DMS 273 treated with DMSO at 0.1 percent for 48 hours (cell line): ENCODE data around the gene LHFPL2.

Experiments used
- DNase-seq: peaks from one replicate; lab custom pipeline; 2025; lab: John Stamatoyannopoulos, UW

Gene LHFPL2

DNA sequence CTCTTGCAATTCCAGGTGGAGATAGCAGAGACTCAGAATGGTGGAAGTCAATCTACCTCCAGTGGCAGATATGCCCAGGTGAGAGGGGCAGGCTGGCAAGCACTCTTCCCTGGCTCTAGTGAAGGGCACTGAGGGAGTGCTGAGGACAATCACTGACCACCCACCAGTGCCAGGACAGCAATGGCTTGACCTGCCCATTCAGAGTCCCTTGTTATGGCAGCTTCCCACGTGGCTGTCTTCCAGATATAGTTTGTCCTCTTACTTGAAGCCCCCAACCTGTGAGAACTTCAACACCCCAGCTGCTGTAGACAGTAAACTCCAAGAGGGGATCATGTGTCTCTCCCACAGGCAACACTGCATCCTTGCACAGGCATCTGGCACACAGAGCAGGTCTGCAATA lies 104.7 kb downstream of the LHFPL2 start:
- DNase-seq, result no peak

DNA sequence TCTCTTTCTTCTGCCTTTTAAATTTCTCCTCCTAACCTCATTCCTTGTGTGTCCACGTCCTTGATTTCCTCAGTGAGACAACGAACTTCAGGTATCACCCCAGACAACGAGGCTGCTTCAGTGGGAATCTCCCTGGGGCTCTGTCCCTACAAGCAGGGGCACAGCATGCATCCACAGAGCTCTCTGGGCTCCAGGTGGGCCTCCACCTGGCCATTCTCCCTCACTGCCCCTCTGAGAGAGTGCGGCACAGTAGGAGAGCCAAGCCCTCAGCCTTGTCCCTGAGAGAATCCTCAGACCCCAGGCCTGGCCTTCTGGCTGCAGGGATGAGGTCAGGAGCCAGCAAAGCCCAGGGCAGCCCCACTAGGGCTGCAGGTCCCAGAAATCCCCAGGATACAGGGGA lies 105.3 kb downstream of the LHFPL2 start:
- DNase-seq, result no peak

DNA sequence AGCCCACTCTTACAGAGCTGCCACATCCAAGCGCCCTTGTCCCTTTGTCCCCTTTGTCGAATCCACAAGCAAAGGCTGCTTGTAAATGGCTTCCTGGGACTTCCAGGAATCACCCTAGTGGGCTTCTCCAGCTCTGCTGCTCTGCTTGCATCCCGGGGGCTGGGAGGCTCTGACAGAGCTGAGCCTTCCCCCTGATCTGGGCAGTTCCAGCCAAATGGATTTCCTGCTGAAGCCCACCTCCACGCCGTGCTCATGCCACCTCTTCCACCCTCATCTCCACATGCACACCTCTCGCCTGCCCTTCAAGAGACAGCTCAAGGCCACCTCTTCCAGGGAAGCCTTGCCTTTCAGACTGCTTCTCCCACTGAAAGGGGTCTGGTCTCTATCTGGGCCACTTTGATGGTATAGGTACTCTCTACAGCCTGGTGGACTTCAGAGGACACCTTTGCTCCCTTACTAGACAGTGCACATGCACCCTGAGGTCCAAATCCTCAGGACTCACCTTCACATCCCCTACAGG lies 106.2 kb downstream of the LHFPL2 start:
- DNase-seq, result no peak

DNA sequence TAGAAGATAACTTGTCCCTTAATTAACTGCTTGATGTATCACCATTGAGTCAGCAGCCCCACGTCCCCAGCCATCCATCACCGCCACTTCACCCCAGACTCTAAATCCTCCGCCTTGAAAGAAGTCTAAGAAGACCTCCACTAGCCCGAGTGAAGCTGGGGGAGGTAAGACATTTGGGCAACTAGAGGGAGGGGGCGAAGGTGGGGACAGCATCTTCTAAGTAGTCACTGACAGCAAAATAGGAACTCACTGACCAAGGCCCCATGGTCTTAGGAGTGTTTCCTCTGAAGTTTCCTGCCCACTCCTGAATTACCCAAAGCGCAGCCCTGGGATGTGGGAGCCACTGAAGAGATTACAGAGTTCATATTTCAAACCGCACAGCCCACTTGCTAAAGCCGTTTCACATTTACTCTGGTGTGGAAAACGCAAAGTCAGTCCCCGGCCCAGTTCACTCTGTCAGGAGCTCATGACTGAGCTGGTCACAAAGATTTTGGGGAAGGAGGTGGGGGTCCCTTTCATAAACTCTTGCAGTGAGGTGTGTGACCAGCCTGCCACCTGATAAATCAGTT lies 107.4 kb downstream of the LHFPL2 start:
- DNase-seq, result no peak

DNA sequence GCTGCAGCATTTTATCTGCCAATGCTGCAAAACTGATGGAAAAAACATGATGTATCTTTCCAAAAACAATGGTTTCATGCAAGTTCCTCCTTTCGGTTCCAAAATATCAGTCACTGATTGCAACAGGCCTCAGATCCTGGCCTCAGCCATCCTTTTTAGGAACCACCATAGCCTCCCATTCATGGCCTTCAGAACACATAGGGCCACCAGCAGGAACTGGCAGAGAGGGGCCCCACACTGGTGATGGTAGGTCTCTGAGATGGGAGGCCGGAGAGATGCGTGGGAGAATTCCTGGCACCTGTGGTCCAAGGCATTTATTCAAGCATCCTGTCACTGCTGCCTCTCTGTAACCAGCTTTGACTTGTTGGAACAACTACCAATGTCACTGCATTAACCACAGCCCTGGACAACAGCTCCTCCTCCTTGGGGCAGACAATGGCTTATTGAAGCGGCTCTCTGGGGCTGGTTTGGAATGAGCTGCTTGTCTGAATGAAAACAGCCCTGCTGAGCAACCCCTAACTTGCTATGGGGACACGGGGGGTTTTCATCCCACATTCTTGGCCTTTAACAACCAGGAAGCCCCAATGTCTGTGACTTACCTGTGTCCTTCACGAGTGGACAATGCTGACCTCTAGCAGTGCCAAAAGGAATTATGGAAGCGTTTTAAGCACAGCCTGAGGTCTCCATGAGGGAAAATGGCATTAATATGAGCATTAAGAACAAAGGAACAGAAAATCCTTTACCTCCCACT lies 108.1 kb downstream of the LHFPL2 start:
- DNase-seq, result no peak

DNA sequence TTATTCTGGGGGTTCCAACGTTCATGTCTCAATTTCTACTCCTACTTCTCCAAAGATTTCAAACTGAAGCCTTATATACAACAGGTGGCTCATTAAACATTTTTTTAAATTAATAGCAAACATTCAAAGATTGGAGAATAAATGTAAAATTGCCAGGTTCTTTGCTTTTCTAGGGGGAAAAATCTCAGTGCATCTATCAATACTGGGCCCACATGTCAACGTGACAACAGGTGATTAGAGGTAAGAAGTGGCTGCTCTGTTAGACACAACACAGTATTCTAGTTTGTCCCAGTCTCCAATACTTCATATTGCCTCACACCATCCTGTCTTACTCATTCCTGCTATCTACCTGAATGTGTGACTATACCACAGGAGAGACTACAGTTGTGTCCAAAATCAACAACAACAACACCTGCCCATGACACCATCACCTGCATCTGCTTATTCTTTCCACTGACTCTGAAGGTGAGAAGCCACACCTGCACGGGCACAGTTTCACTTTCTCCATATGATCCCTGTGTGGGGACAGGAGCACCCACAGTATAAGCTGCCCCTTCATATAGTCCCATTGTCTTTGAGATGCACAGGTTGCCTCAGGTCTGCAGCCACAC lies 110.2 kb downstream of the LHFPL2 start:
- no peak for DNase-seq

DNA sequence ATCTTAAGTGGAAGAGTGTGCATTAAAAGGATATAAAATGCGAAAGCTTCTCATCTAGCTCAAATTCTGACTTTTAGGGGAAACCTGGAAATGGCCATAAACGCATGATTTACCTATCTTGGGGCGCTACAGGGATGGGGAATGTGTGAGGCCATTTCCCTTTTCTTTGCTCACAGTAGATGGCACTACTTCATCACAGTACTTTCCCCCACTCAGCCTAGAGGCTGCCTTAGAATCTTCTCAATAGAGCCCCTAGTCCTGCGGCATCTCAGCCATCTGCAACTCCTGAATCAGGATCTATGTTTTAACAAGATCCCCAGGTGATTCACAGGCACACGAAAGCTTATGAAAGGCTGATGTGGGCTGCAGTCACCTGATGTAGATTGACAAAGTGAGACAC lies 110.8 kb downstream of the LHFPL2 start:
- peak; percentile 11 for DNase-seq

DNA sequence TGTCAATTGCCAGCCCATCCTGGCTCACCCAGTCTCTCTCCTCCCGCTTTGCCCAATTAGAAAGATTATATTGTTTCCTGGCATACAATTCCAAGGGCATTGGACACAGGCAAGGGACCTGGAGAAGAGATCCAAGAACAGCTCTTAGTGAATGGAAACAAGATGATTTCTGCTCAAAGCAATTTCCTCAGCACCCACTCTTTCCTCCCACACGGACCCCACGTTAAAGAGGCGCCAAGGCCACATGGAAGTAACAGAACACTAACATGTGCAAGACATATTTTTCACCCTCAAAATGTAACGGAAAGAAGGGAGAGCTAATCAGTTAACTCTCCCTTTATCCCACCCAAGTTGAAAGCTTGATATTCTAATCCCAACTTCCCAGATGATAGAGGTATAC lies 111.2 kb downstream of the LHFPL2 start:
- DNase-seq, result no peak

DNA sequence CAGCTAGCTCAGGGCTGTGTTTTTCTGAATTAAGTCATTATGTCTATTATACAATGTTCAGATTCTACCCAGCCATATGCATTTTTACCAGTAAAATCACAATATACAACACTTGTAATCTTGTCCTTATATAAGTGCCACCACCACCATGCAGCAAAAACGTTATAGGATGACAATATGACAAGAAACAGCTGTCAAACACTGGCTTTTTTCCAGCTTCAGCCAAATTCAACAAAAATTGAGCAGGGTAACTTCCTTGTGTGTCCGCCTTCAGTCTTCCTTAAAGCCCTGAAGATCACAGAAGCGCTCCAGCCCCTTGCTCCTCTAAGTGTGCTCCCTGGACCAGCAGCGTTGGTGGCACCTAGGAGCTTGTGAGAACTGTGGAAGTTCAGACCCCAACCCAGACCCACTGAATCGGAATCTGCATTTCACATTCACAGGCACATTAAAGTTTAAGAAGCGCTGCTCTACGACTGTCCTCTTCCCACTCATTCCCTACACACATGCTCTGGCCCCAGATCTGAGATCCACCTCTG lies 111.8 kb downstream of the LHFPL2 start:
- DNase-seq, result no peak

DNA sequence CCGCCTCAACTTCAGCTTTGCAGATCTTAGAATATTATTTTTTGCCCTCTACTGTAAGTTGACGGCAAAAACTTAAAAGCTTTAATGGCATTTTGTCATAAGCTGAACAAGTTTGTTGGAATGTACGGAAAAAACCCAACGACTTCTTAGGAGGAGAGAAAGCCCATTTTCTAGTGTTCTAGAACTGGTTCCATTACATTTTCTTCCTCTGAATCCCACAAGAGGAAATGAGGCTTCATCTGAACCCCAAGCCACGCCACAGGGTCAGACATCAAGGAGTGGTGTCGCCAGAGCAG lies 113.7 kb downstream of the LHFPL2 start:
- DNase-seq, result no peak

DNA sequence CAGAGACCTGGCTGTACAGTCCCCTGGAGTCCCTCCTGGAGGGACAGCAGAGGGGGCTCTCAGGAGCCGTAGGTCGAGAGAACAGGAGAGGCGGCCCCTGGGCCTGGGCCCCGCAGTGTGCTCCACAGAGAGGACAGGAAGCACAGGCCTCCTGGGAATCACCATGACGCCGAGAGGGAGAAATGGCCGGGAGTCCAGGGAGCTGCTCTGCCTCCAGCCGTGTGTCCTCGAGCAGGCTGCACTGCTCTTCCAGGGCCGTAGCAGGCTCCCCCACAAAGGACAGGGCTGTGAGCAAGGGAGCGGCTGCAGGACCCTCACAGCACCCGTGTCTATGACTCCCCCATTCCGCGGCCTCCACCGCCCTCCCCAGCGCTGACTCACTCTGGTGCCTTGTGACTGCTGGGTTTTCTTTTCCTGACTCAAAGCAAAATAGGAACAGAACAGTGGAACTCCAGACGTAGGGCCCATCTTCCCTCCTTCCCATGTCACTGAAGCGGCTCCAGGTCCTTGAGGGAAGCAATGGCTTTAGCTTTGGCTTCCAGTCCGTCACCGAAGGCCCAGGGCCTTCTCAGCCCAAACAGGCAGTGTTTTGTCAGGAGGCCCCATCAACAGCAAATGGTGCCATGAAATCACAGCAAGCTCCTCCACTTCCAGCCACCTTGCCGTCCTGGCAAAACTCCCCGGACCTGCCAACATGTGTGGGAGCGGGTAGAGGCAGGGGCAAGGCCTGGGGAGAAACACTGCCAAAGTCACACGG lies 114.2 kb downstream of the LHFPL2 start:
- DNase-seq, result no peak

DNA sequence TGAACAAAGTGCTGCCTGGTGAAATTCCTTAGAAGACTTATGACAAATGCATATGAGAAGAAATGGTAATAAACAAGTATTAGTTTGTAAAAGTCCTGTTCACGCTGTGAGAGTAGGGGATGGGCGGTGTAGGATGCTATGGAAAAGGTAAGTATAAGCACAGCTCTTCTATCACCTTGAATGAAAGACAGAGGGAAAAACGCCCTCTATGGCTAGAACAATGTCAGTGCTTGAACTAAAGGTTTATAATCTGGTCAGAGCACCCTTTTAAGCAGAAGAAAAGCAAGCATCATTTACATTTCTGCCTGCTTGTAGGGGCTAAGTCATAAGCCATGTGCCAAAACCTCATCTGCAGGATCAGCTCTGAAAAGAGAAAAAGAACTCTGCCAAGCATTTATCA lies 115.2 kb downstream of the LHFPL2 start:
- no peak for DNase-seq

DNA sequence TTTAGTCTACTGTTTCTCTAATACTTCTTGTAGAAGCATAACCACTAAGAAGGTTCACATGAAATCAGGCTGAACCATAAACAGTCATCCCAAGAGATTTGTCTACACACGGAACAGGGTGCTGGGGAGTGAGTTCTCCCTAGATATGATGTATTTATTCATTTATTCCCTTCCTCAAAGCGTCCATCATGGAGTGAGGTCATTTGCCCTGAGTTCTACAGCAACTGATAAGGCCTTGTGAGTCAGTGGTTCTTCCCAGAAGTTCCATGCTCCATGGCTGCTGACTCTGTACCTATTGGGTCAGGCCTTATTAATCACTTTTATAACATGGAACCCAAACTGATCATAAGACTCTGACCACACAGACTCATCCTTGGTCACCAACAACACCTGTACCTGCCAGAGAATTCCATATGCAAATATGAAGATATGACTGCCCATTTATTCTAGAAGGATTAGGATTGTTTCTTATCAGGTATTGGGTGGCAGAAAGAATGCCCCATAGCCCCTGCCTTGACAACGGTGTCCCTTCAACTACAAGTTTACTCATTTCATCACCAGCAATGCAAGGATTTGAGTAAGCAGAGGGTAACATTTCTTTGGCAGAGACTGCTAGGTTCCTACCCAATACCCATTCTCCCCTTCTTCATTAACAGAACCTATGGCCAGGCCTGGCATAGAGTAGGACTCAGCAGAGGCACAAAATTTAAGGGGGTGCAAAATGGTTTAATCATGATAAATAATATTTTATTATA lies 118.1 kb downstream of the LHFPL2 start:
- no peak for DNase-seq

DNA sequence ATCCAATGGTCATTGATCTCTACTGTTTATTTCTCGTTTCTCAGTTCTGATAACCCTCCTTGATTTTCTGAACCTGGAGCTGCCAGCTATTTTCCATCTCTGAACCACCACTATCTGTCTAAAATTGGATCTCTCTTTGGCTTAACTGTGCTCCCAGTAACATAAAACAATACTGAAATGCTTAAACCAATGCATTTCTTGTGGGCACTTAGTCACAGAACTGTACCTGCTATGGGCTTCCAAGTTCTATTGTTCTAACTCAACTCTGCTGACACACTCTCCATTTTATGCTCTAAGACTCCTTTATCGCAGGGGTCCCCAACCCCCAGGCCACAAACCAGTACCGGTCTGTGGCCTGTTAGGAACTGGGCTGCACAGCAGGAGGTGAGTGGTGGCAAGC lies 120.6 kb downstream of the LHFPL2 start:
- DNase-seq, result no peak

DNA sequence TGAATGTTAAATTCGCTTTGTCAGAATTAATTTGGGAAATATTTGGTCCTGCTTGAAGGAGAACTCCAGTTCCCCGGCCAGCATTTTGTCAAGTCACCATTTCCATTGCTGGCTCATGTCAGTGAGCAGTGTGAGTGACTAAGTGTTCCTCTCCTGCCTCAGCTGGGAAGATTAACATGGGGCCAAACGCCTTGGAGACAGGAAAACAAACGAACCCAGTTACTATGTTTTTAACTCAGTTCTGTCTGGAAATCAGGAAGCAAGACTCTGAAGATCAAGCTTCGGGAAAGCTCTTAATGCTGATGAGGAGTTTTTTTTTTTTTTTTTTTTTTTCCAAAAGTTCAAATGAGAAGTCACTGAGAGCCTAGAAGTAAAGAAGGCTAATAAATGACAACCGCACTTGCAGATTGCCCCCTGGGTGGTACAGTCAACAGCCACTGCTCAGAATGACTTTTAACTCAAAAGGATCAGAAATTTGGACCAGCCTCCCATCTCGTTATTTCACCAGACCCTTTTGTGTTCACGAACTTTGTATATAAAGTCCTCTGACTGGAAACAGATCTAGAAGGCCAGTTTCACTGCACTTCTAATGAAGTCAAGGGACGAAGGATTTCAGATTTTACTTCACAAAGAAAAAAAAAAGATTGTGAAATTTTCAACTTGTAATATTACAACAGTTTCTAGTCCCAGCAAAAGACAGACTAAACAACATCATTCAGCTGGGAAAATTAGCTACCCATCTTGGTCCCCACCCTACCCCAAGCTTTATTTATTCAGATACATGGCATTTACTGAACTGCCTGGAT lies 121.3 kb downstream of the LHFPL2 start:
- DNase-seq, result no peak

DNA sequence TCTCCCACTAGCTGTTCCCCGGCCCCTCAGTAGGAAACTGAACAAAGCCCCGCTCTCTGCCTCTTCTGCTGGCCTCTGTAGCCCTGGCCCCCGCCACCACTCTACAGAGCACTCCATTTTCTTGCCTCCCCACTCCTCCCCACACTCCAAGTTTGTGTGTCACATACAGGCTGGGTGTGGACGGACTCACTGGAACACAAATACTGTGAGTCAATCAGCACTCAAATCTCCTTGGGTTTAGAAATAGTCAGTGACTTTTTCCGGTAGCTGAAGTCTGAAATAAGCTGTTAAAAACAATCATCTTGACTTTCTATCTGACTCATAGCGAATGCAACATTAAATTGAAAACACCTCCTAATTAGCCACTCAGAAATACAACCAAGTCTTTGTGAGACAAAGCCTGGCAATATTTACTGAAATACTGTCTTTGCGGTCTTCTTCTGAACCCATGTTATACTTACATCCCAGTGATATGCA lies 122.5 kb downstream of the LHFPL2 start:
- no peak for DNase-seq

DNA sequence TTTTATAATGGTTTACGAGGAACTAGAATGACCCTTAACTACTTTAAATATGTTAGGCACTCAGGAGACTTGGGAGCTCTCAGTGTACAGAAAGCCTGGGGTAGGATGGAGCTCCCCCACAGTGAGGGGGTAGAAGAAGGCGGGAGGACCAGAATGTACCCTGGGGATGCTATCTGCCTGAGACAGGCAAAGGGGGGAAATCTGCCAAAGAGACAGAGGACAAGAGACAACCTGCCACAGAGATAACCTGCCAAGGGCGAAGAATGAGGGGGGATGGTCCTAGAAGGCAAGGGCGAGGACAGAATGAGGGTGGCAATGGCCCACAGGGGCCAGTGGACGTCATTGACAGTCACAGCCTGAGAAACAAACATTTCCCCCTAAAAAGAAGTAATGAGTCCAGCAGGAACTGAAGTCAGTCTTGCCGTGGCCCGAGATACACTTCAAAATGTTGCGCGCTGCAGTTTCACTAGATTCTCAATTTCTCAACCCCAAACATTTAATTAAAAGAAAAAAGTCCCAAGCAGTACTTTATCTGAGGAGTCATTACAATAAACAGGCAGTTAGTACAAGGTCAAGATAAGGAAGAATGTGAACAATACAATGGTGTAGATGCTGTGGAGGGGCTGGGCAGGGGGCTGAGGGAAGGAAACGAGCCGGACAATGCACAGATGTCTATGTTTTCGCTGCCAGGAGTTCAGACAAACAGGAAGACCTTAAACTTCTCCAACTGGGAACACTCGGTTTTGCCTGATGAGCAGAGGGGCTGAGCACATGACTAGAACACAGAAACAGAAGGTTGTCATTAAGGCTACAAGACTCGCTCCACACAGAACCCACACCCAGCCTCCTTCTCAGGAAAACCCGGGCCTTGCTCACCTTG lies 125.0 kb downstream of the LHFPL2 start:
- peak; percentile 34 for DNase-seq

DNA sequence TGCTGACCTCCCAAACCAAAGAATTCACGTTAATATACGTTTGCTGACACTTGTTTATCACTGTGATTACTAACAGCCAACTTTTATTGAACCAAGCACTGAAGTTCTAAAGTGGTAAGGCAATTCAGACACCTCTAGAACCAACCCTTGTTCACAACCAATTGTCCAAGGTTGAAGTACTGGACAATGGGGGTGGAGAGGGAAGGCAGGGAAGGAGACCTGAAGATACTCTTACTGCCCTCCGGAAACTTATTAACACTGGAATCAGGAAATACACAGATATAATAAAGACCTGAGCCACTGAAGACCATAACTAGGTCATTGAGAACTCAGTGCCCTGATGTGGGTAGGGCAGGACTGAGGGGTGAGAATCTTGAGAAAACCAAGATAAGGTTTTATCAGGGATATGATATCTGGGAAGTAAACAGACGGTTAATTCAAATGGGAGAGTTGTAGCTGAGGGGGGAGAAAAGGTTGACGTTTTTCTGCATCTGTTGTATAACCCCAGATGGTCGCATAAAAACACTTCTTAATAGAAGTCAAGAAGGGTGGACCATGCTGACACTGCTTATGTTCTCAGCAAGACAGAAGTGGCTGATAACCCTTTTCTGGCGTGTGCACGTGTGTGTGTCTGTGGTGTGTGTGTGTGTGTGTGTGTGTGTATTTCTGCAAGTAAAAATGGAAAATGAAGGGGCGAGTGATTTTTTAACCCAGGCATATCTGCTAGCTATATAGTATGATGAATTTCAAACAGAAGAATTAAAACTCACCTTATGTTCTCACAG lies 125.9 kb downstream of the LHFPL2 start:
- DNase-seq, result peak; percentile 87

DNA sequence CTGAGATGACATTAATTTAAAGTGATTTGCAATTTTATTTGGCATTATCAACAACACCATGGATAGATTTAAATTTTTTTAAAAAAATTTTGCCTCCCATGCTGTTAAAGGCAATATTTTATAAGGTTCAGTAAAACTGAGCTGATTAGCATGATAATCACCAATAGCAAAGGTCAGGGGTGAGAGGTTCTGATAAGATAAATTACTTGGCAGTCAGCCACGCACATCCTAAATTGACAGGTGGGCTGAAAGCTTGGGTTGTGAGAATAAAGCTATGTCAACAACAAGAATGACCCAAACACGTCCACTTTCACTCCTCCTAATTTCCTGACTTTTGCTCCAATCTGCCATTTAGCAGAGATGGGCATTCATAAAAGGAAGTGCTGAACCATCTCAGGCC lies 127.1 kb downstream of the LHFPL2 start:
- DNase-seq, result no peak
